Endothelial cell of umbilical vein (primary cell): ENCODE measurements around the gene NOTCH2NLA.
"Not testable (repeated sequence)": the region's sequence is repeated elsewhere in the genome, so short reads cannot be mapped to it uniquely, and the experiment has no call there.

Experiments used
- CTCF ChIP-seq, 2 donors: IDR thresholded peaks; 1 replicate in 1 of 2; 2 replicates in 1 of 2; pipeline ENCODE4 v1.5.1; 2011; ENCODE audit warnings: low read length in 2 of 2, mild to moderate bottlenecking in 2 of 2, moderate library complexity in 2 of 2, control low read depth in 1 of 2, inconsistent platforms in 1 of 2, low read depth in 1 of 2; ENCODE audit not compliant: insufficient read depth in 1 of 2; ENCODE audit errors: extremely low read depth in 1 of 2
- EZH2 ChIP-seq: IDR thresholded peaks from 2 replicates; pipeline ENCODE4 v1.6.1; 2012; ENCODE audit warnings: borderline replicate concordance, low read depth, mild to moderate bottlenecking, moderate library complexity, low read length, inconsistent platforms; ENCODE audit not compliant: severe bottlenecking
- JUN ChIP-seq: IDR thresholded peaks from 2 replicates; pipeline ENCODE4 v1.6.1; 2011; ENCODE audit warnings: borderline replicate concordance, low read depth; ENCODE audit not compliant: insufficient read length, insufficient read depth
- MAX ChIP-seq: IDR thresholded peaks from 2 replicates; pipeline ENCODE4 v1.6.1; 2011; ENCODE audit not compliant: insufficient read depth, insufficient read length
- POLR2A ChIP-seq: IDR thresholded peaks from 2 replicates; pipeline ENCODE4 v1.6.1; 2012; ENCODE audit warnings: low read depth, mild to moderate bottlenecking, control low read depth, low read length
- POLR2AphosphoS5 ChIP-seq: IDR thresholded peaks from 2 replicates; pipeline ENCODE4 v1.6.1; 2012; ENCODE audit warnings: low read depth, mild to moderate bottlenecking, control low read depth, low read length, moderate library complexity; ENCODE audit not compliant: insufficient read depth

- TF ChIP-seq CTCF (IDR thresholded peaks at IDR 0.05; ENCODE audit: extremely low read depth in 1 of 2, insufficient read depth in 1 of 2, low read depth in 1 of 2, low read length in 2 of 2); EZH2; POLR2A; MAX; JUN; POLR2AphosphoS5: not testable (repeated sequence)
These were observed at the start of gene NOTCH2NLA for GRCh38 chr1:146228710-146229477.
